ENCODE measurements around the gene DDT.
"Not testable (repeated sequence)": the region's sequence is repeated elsewhere in the genome, so short reads cannot be mapped to it uniquely, and the experiment has no call there.

- not testable (repeated sequence) for TF ChIP-seq CTCF, POLR2A (IDR thresholded peaks at IDR 0.05)
These were observed 5.5 kb upstream of the DDT start, which contains the start of gene GSTT2 for GRCh38 chr22:23979557-23980240.
